Iris pigment epithelial cell (primary cell): ENCODE data around the gene NSMCE3.
"Not testable (repeated sequence)": the region's sequence is repeated elsewhere in the genome, so short reads cannot be mapped to it uniquely, and the experiment has no call there.

Experiments used
- DNase-seq: peaks from one replicate; pipeline ENCODE4 v3.0.0-alpha.2; 2011; ENCODE audit warnings: low read depth

NSMCE3 gene

GRCh38 chr15:29270169-29270955 is 740 bp upstream of the NSMCE3 start:
- peak; percentile 36 for DNase-seq

GRCh38 chr15:29268706-29269484 is 727 bp downstream of the NSMCE3 start:
- peak; percentile 30 for DNase-seq

- no peak for DNase-seq
Measured at GRCh38 chr15:29266052-29266582, 3.5 kb downstream of the NSMCE3 start.

GRCh38 chr15:29263289-29263688 is 6.3 kb downstream of the NSMCE3 start:
- no peak for DNase-seq

- no peak for DNase-seq
Measured at GRCh38 chr15:29262738-29263137, 6.9 kb downstream of the NSMCE3 start.

- DNase-seq, result no peak
Measured at GRCh38 chr15:29260896-29261295, 8.7 kb downstream of the NSMCE3 start.

- no peak for DNase-seq
Measured at GRCh38 chr15:29259233-29259632, 10.4 kb downstream of the NSMCE3 start.

- no peak for DNase-seq
Measured at GRCh38 chr15:29252234-29252633, 17.4 kb downstream of the NSMCE3 start.

- no peak for DNase-seq
Measured at GRCh38 chr15:29244544-29244943, 25.1 kb downstream of the NSMCE3 start.

- no peak for DNase-seq
Measured at GRCh38 chr15:29244123-29244522, 25.5 kb downstream of the NSMCE3 start.

GRCh38 chr15:29242456-29243242 is 27.0 kb downstream of the NSMCE3 start:
- DNase-seq, result peak; percentile 27

- DNase-seq, result no peak
Measured at GRCh38 chr15:29241207-29241606, 28.4 kb downstream of the NSMCE3 start.

GRCh38 chr15:29239395-29239794 is 30.2 kb downstream of the NSMCE3 start:
- no peak for DNase-seq

GRCh38 chr15:29233566-29233965 is 36.1 kb downstream of the NSMCE3 start:
- DNase-seq, result peak; percentile 8

- no peak for DNase-seq
Measured at GRCh38 chr15:29226436-29227208, 43.0 kb downstream of the NSMCE3 start.

GRCh38 chr15:29225534-29226234 is 43.9 kb downstream of the NSMCE3 start:
- DNase-seq, result no peak

- DNase-seq, result not testable (repeated sequence)
Measured at GRCh38 chr15:29224987-29225363, 44.6 kb downstream of the NSMCE3 start.

- not testable (repeated sequence) for DNase-seq
Measured at GRCh38 chr15:29224235-29224986, 45.2 kb downstream of the NSMCE3 start.

GRCh38 chr15:29223640-29224039 is 46.0 kb downstream of the NSMCE3 start:
- no peak for DNase-seq
